ENCODE data around the gene RNF126. TPM values are rescaled to one million over a fixed set of nuclear protein-coding genes. Genes with fewer than 3 reads are reported as not detected.

The RNF126 gene
- total RNA-seq, 1 donor from 2014 or later: 42.6 TPM

GRCh38 chr19:615619-616018 is 47.4 kb downstream of the RNF126 start:
- FAIRE-seq: peak; percentile 89
- DNase-seq (ENCODE audit: low read depth): peak; percentile 7
- H3K4me3 ChIP-seq (ENCODE audit: low read depth, low read length): no peak overlapping the region
- H3K36me3 ChIP-seq (ENCODE audit: control insufficient read depth, insufficient read depth, low read length): peaks cover 8% of the 10 kb centered on the region
- TF ChIP-seq, protein P1, sequence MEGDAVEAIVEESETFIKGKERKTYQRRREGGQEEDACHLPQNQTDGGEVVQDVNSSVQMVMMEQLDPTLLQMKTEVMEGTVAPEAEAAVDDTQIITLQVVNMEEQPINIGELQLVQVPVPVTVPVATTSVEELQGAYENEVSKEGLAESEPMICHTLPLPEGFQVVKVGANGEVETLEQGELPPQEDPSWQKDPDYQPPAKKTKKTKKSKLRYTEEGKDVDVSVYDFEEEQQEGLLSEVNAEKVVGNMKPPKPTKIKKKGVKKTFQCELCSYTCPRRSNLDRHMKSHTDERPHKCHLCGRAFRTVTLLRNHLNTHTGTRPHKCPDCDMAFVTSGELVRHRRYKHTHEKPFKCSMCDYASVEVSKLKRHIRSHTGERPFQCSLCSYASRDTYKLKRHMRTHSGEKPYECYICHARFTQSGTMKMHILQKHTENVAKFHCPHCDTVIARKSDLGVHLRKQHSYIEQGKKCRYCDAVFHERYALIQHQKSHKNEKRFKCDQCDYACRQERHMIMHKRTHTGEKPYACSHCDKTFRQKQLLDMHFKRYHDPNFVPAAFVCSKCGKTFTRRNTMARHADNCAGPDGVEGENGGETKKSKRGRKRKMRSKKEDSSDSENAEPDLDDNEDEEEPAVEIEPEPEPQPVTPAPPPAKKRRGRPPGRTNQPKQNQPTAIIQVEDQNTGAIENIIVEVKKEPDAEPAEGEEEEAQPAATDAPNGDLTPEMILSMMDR (IDR thresholded peaks at IDR 0.05; ENCODE audit: insufficient read depth, low read length, severe bottlenecking): no peak
- H3K27me3 ChIP-seq (ENCODE audit: control insufficient read depth, insufficient read depth, low read length): no peaks in the 10 kb centered on the region

- TF ChIP-seq, protein P1 (IDR thresholded peaks at IDR 0.05; ENCODE audit: insufficient read depth, low read length, severe bottlenecking): no peak
- no peak overlapping the region for H3K4me3 ChIP-seq (ENCODE audit: low read depth, low read length)
- FAIRE-seq (no peak), DNase-seq (ENCODE audit: low read depth) (no peak)
- no peaks in the 10 kb centered on the region for H3K27me3 ChIP-seq (ENCODE audit: control insufficient read depth, insufficient read depth, low read length)
- peaks cover 5% of the 10 kb centered on the region for H3K36me3 ChIP-seq (ENCODE audit: control insufficient read depth, insufficient read depth, low read length)
These were observed 49.1 kb downstream of the RNF126 start for GRCh38 chr19:613732-614567.

- Histone ChIP-seq H3K36me3 (ENCODE audit: control insufficient read depth, insufficient read depth, low read length) (peaks cover 1% of the 10 kb centered on the region), H3K27me3 (ENCODE audit: control insufficient read depth, insufficient read depth, low read length) (no peaks in the 10 kb centered on the region), H3K4me3 (ENCODE audit: low read depth, low read length) (no peak overlapping the region)
- TF ChIP-seq, protein P1 (IDR thresholded peaks at IDR 0.05; ENCODE audit: insufficient read depth, low read length, severe bottlenecking): no peak
- DNase-seq (ENCODE audit: low read depth) (no peak), FAIRE-seq (no peak)
These were observed 50.1 kb downstream of the RNF126 start for GRCh38 chr19:612941-613340.

DNA sequence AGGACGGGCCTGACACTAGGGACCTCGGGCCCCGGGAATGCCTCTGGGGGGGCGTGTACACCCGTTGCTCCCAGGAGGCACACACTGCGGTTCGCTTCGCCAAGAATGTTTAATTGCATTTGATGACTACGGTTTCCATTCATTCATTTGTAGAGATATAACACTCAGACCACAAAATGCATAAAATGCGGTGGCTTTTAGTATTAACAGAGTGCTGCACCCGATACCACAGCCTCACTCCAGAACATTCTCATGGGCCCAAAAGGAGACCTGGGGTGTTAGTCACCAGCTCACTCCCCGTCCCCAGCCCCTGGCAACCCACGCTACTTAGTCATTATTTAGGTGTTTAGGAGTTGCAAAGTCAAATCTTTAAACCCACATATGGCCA is 51.5 kb downstream of the RNF126 start:
- Histone ChIP-seq H3K4me3 (ENCODE audit: low read depth, low read length) (no peak overlapping the region), H3K36me3 (ENCODE audit: control insufficient read depth, insufficient read depth, low read length) (no peaks in the 10 kb centered on the region), H3K27me3 (ENCODE audit: control insufficient read depth, insufficient read depth, low read length) (no peaks in the 10 kb centered on the region)
- no peak for FAIRE-seq
- peak; percentile 39 for DNase-seq (ENCODE audit: low read depth)
- TF ChIP-seq, protein P1 (IDR thresholded peaks at IDR 0.05; ENCODE audit: insufficient read depth, low read length, severe bottlenecking): no peak

DNA sequence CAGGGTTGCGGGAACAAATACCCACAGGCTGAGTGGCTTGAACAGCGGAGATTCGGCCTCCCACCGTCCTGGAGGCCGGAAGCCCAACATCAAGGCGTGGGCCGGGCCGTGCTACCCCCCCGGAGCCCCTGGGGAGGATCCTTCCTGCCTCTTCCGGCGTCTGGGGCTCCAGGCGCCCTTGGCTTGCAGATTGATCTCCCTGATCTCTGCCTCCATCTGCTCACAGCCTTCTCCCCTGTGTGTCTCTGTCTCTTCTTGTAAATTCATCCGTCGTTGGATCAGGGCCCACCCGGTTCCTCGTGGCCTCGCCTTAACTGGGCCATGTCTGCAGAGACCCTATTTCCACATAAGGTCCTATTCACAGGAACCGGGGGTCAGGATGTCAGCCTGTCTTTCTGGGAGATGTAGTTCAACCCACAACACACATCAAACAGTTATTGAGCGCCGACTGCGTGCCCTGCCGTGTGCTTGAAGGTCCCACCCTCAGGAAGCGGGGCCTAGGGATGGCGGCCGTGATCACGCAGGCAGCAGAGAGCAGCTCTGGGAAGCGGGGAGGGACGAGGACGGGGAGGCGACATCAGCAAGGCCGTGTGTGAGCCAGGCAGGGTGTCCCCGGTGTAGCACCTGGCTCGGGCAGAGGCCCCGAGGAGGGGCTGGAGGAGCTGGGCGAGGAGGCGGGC is 52.1 kb downstream of the RNF126 start:
- Histone ChIP-seq H3K4me3 (ENCODE audit: low read depth, low read length) (no peak overlapping the region), H3K27me3 (ENCODE audit: control insufficient read depth, insufficient read depth, low read length) (no peaks in the 10 kb centered on the region), H3K36me3 (ENCODE audit: control insufficient read depth, insufficient read depth, low read length) (no peaks in the 10 kb centered on the region)
- FAIRE-seq (no peak), DNase-seq (ENCODE audit: low read depth) (no peak)
- TF ChIP-seq, protein P1 (IDR thresholded peaks at IDR 0.05; ENCODE audit: insufficient read depth, low read length, severe bottlenecking): no peak
